Activated T-helper 1 cell treated with Interleukin-2 at 50 U/mL for 16 hours (primary cell): ENCODE measurements around the gene EGFLAM.

ENCODE experiments used
- DNase-seq: peaks from one replicate; pipeline ENCODE4 v3.0.0-alpha.2; 2020; ENCODE audit warnings: low read depth

The EGFLAM gene

DNA sequence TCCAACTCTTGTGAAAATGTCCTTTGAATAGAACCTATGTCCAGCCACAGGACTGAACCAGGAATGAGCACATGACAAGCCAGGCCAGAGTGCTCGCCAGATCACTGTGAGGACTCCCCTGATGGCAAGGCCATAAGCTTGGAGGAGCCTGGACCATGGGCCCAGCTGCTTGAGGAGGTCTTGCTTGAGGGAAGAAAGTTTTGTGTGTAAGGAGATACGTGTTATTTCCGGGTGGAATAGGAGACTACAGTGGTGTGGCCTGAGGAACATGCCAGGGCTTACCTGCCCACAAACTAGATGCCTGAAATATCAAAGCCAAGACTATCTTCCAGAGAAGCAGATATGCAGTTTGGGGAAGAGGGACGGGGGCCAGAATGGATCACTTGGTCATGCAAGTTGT lies 213.3 kb downstream of the EGFLAM start:
- no peak for DNase-seq

DNA sequence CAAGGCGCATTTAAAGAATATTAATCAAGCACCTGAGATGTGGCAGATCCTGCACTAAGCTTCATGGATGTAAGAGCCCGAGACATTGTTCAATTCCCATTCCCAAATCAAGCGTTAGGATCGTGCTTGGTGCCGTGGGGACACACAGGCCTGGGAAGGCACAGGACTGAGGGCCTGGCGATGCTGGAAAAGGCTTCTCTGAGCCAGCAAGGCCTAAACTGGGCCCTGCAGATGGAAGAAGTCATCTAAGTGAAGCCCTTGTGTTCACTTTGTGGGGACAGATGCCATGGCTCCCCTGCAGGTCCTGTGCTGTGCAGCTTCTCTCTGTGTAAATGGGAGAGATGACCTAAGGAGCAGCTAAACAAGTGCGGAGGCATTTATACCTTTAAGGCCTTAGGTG lies 214.2 kb downstream of the EGFLAM start:
- no peak for DNase-seq

DNA sequence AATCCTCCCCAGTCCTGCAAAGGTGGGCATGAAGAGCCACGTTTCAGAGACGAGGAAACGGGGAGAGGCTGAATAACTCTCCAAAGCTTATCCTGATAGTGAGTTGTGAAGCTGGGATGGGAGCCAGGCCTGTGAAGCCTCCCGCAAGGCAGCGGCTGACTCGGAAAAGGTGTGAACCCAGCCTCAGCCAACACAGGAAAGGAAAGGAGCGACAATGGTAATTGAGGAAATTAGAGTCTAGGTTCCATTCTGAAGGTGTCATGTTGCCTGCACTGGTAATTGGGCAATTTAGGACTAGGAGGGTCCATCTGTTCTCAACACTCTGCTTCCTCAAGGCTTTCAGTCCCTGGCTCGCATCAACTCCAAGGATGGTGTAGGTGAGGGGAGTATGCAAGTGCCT lies 214.6 kb downstream of the EGFLAM start:
- DNase-seq = no peak

DNA sequence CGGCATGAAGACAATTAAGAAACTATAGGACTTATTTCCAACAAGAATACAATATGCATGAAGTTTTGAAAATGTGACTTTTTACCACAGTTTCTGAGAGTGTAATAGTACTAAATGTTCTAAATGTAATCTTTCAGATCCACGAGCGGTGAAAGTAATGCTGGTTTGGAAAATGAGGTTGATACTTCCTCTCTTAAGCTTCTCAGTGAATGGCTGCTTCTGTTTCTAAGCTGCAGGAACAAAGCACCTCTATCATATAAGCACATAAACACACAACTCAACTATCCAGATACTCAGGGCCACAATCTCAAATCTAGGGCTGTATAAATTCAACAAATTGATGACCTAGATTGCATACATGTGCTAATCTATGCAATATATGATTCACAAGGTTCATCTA lies 219.8 kb downstream of the EGFLAM start:
- DNase-seq = no peak

DNA sequence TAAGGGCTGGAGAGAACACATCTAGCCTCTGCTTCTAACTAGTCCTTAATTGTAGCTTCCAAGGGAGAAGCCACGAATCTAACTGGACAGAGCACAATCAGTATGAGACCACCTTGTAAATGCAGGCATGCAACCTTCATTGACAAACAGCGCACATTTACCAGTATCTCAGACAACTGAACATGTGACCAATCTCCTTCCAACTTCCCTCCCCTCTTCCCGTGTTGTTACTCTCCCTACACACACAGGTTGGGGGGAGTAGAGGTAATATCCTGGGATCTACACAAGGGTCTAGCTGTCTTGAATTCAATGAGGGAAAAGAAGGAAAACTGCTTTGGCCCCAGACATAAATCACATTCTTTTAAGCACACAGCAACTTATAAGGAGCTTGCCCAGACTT lies 220.5 kb downstream of the EGFLAM start:
- no peak for DNase-seq

DNA sequence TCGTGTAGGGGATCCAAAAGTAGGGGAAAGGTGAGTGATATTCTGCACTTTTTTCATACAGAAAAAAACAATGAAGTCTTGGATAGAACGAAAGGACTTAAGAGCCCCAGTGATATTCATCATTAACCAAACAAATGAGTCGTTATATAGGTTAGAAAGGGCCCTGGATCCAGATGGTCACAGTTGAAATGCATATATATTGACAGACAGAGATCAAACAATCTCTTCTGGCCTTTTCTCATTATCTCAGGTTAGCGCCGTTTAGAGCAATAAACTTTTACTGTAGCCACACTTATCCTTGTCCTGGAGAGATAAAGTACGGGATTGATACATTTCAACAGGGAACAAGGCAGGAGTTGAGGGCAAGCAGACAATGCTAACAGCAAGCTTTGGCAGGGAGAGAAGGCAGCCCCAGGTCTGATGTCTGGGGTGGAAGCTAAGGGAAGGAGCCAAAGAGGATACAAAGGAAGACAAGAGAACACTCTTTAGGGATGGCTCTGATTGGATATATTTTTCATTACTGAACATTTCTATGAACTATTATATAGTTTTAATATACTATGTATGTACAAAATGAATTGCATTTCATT lies 221.1 kb downstream of the EGFLAM start:
- no peak for DNase-seq

DNA sequence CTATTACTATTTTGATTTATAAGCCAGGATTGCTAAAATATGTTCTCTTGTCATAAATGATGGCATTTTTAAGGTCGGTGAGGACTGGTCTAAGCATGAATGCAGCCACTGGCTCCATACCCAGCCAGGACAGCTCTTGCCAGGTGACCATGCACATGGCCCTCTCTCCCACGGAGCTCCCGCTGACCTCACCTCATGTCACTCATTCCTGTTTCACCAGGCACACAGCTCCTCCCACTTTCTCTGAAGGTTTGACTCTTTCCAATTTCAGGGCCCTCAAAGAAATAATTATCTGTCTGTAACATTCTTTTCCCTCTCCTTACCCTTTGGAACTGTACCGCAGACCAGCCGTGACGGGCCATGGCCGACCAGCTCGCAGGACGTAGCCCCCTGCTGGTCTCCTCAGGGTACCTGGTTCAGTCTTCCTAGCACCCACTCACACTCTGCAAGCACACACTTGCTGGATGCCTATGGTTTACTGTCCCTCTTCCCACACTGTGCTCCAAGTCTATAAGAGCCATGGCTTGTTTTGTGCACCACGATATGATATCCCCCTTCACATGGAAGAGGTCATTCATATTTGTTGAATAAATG lies 225.5 kb downstream of the EGFLAM start:
- no peak for DNase-seq

DNA sequence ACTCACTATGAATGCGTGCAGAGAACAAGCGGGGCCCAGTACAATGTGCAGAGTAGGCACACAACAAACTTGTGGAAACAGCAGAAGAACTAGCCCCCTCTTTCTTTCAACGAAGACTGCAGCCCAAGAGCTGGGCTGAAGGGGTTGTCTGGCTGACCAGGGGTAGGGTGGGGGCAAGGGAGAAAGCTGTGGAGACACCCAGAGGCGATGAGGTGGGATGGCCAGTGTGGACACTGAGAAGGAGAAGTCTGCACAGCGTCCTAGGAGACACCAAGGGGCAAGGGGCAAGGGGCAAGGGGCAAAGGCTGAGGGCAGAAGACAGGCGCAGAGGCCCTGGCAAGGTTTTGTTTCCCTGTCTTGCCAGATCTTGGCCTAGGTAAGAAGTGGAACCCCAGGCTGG lies 235.8 kb downstream of the EGFLAM start:
- DNase-seq = no peak

DNA sequence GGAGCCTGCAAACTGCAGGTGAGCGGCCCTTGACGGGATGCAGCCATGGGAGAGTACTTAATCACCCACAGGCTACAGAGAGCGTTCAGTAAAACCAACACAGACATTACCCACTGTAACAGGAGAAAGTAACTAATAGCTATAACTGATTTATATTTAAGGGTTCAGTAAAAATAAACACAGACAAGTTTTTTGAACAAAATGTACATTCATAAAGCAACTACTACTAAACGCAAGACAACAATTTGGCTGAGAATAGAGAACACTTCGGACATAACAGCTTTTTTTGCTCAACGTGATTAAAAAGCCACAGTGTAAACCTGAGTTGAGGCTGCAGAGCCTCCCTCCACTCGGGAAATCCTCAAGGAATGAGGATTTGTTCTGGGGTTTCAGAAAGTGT lies 236.4 kb downstream of the EGFLAM start:
- no peak for DNase-seq

DNA sequence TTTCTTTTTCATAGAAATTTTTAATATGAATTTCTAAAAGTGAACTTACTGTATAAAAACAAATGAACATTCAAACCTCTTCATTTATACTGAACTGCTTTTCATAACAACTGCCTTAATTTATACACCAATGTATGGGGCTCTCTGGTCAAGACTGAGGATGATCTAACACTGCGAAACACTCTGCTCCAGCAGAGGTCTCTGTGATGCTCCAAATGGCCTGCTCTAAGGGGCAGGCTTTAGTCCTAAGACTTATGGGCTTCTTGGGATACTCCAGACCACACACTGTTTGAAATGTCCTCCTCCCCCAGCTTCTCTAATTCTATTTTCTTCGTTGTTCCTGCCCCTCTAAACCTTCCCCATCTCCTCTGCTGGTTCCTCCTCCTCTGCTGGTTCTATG lies 239.6 kb downstream of the EGFLAM start:
- no peak for DNase-seq

DNA sequence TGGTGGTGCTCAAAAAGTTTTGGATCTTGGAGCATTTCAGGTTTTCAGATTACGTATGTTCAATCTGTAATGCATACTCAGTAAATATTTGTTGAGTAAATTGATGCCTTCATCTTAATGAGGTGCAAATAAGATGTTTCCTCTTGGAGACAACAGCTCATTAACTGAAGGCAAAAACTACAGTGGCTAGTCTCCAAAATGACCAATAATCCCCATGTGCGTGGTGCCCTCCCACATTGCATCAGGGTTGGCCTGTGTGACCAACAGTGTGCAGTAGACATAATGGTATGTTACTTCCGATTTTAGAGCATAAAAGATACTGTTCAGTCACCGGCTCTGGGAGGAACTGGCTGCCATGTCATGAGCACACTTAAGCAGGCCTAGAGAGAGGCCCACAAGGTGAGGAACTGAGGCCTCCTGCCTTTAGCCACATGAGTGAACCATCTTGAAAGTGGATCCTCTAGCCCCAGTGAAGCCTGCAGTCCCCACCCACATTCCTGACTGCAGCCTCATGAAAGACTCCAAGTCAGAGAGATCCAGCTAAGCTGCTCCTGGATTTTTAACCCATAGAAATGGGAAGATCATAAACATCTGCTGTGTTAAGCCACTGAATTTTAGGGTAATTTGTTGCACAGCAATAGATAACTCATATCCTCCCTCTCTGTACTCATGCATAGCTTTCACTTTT lies 242.4 kb downstream of the EGFLAM start:
- DNase-seq = no peak

DNA sequence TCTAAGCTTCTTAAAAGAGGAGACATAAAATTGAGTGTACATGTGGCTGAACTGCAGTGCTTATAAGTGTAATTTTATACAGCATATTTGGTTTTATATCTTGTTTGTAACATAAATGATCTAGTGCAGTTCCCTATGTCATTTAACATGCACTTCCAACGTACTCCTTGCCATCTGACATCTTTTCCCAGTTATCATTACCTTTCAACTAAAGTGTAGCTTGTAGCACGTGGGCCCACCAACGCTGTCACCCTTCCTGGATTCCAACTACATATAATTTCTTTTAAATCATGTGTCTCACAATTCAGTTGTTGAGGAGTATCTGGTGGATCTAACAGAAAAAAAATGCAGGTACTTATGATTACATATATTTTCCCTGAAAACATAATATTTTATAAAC lies 247.9 kb downstream of the EGFLAM start:
- DNase-seq = no peak

DNA sequence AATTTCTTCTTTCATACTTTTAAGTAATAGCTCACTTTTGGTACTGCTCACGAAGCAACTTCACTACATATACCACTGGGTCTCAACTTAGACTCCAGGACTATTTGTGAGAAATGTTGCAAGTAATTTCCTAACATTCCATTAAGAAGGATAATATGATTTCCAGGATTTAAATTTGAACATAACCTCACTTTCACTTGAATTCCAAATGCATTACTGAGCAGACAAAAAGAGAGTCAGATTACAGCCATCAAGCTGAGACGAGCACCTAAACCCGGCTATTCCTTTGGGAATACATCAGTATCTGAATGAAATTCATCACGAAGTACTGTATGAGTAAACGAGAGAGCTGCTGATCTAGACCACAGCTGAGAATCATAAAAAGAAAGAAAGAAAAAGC lies 250.8 kb downstream of the EGFLAM start:
- no peak for DNase-seq
